ENCODE measurements around the gene HIVEP3.

The HIVEP3 gene

DNA sequence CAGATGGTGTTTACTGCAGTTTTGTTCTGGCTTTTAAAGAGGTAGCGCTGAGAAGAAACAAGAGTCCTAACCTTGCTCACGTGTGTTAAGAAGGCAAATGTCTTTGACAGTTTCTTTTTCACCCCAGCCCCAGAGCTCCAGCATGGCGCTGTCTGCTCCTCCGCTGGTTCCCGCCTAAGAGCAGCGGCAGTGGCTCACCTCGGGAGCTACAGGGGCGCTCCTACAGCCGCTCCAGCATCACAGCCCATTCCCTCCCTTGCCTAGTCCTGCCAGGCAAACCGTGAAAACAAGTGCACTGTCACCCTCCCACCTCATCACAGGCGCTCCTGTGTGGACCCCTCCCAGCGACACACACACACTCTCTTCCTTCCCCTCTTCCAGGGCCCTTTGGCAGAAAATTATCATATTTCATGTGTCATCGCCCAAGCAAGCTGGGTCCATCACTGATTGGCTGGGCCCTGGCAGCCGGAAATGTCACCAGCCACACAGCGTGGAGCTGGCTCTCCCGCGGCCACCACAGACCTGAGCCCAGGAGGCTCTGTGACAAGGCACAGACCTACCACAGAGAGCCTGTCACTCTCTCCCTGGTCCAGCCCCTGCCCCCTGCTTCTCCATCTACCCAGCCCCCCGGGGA is 1.2 kb upstream of the HIVEP3 start:
- peak; percentile 88 for DNase-seq

DNA sequence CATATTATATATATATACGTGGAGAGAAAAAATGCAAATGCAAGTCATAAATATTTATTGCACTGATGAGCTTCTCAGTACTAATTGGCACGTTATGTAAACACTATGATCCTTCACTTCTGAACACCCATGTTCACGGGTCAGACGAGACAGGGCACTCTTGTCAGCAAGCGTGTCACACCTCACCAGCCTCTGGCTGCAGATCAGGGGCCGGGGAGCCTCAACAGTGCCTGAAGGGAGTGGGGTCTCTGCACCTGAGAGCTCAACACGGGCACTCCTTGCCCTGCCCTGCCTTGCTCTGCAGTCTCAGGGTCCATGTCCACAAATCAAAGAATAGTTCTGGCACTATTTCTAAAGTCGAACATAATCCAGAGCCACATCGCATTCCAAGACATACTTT is 409 bp upstream of the HIVEP3 start:
- DNase-seq = no peak

DNA sequence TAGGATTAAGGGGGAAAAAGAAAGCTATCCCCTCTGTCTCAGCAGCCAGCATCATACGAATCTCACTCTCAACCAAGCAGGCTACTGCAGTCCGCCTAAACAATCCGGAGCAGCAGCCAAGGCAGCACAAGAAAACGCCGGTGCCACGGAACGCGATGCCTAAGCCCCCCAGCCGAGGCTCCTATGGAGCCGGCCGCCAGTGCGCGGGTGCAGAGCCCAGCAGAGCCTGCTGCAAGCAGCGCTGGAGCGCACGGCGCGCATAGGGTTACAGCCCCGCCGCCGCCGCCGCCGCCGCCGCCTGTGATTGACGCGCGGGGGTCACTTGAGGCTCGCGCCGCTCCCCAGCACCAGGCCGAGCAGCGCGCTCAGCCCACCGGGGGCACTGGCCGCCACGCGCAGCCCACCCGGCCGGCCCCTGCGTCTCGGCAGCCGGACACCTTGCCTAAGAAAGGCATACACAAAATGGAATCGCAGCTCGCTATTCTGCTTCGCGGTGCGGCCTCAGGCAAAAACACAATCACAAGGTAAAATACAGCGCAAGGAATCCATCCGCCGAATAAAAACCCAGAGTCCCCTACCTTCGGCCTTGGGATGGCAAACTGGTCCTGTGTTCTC is 780 bp downstream of the HIVEP3 start:
- peak; percentile 61 for DNase-seq

DNA sequence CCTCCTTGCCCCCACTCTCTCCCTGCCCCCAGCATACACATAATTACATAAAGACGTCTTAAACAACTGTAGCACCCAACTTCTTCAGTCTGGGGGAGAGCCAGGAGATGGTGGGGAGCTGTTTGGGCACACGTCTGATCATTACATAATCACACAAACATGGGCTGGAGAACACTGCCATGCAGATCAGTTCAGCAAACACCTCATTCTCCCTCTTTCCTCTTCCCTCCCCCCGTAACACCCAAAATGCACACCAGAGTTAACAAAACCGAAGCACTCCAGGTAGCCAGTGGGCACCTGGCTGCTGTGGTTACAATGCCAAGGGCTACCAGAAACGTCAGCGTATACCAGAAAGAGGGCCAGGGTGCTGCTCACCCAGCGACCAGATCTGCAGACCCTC is 1.6 kb downstream of the HIVEP3 start:
- no peak for DNase-seq

DNA sequence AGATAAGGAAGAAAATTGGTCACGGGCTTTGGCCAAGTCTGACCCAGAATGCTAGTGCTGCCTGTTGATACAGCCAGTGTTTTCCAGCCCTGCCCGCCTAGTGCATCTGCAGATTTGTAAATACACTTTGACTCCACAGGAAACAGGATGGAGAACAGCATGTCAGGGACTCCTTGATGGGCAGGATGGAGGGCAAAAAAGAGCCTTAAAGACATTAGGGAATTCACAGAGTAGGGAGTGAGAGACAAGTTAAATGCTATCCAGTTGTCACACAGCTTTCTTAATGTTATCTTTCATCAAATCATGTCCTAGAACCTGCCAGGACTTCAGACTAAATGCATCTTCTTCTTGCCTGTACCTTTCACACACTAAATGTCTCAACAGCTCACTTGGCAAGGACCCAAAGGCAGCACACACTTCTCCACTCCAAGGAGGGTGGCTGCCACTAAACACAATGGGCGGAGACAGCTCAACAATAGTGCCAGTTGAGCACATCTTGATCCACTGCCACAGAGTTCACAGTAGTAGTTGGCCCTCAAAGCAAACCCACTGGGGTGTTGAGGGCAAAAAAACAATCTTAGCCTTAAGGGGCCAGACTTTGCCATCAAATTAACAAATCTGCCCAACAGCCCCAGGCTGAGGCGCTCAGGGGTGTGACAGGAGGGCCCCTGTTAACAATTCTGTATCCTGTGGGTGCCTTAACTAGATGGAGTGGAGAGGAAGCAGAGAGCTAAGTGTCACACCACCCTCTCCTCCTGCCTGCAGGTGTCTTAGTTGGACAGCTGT is 2.7 kb downstream of the HIVEP3 start:
- DNase-seq = peak; percentile 18

DNA sequence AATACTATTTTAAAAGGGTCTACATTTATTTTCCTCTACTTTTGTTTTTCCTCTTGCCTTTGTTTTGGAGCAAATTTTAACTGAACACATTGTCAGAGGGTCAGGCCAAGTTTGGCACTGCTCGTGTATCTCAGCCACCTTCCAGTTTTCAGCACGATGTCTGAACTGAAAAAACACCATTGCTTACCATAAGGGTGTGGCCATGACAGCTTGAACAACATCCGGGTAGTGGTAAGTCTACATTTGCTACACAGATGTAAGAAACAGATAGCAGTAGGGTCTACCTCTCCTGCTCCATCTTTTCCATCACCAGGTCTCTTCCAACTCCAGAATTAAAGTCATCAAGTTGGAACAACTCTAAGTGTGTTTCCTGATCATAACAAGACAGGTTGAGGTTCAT is 4.2 kb downstream of the HIVEP3 start:
- DNase-seq = no peak

DNA sequence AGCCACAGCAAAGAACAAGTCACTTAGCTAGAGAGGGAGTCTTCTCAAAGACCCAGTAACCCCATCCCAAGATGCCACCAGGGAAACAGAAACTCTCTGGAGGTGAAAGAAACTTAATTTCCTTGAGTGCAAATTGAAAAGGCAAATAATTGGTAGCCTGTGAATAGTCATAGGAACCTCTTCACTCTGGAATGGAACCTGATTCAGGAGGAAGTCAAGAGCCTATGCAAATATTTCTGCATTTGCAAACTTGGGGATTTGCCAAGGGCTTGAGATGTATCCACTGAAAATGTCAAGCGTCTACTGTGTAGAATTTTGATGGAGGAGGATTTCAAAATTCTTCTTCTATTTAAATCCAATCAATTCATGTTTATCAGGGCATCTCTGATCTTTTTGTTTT is 5.7 kb downstream of the HIVEP3 start:
- DNase-seq = no peak

DNA sequence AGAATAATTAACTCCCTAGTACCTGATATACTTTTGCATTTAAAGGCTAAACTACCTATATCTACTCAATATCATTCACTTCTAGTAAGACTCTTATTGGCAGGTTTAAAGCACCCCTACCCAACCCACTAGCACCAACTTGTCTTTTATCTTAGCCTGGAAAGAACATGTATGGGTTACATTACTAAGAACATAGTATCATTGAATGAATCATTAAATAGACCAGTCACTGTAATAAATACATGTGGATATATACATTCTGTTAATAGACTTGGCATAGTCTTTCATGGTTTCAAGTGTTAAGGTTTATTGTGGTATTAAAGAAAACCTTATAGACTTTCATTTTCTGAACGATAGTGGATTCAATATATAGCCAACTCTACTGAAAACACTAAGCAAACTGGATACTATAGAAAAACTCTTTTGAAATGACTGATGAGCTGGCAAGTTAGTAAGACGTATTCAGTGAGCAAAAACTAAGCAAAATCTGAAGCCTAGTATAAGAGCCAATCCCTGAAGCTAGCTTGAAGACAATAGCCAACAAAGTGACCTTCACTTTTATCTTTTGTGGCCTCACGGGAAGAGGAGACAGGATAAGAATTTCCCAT is 10.3 kb downstream of the HIVEP3 start:
- no peak for DNase-seq

DNA sequence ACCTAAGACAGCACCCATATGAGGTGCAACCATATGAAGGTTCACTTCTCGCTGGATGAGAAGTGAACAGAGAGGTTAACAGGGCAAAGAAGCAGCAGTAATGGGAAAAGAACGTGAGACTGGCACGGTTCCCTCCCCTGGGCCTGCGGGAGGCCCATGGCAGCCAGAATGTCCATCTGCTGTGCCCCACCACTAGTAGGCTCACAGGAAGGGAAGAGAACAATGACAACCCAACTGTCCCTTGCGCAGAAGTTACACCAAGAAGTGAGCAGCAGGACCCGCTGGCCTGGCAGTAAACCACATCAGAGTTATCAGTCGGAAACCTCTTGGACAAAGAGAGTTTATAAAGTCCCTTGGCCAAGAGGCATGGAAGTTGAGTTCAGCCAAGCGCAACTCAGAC is 11.3 kb downstream of the HIVEP3 start:
- DNase-seq = no peak

DNA sequence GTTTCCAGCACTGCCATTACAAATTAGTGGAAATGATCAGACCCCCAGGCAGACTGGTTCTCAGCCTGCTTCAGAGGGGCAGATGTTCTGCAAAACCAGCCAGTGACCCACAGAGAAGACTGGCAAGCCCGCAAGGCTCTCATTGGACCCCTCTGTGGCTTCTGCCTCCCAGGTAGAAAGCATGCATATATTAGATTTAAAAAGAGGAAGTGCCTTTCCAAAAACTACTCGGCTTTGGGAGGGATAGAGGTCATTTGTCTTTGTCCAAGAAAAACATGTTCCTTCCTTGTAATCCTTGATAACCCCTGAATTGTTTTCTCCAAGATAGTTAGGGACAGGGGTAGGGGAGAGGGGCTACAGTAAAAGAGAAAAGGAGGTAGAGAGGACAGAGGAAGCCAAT is 11.8 kb downstream of the HIVEP3 start:
- DNase-seq = no peak

DNA sequence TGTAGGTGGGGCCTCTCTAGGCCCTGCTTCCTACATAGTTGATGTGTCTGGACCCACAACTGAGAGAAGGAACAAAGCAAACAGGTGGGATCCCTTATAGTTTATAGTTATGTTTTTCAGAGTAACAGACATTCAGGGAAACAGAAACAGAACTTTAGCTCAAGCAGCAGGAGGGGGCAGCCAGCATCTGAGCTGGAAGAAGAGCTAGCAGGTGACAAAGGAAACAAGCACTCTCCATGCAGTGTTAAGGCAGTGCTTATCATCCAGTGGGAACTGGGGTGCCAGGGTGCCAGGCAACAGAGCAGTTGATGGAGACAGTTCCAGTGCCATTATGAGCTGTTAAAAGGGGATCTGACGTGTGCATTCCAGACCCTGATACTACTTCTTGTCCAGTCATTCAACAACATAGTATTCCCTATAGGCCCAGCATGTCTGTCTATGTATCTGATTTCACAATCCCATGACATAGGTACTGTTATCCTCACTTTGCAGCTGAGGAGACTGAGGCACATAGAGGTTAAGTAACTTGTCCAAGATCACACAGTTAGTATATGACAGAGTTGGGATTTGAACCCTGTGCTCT is 13.5 kb downstream of the HIVEP3 start:
- no peak for DNase-seq

DNA sequence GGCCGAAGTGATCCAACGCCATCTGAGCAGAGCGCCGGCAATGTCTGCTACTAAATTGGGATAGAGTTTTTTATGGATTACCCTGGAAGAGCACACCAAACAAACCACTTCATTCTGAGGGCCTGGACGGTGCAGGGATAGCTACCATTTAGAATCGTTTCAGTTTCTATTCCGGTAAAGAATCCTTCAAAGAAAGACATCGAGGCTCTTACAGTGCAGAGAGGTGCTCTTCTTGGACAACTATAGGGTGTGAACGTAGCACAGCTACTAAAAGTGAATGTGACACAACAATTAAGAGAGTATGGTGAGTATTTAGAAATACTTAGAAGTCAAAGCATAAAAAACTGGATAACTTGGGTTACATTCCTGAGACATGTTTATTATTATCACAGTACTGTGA is 16.1 kb downstream of the HIVEP3 start:
- no peak for DNase-seq

DNA sequence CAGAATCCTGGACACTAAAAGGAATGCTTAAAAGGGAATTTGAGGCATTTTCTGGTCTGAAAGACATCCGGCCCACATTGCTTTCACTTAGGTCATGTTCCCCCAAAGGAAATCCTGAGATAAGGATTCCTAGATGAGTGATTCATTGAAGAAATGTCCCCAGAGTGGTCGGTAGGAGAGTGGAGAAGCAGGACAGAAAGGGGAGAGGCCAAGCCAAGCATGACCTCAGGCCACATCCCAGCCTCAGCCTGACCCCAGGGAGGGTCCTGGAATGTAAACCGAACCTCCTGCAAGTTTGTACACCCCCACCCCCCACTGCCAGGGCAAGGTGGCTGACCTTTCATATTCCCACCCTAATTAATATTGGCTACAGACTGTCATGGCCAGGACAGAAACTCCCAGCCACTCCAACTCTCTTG is 16.6 kb downstream of the HIVEP3 start:
- no peak for DNase-seq

DNA sequence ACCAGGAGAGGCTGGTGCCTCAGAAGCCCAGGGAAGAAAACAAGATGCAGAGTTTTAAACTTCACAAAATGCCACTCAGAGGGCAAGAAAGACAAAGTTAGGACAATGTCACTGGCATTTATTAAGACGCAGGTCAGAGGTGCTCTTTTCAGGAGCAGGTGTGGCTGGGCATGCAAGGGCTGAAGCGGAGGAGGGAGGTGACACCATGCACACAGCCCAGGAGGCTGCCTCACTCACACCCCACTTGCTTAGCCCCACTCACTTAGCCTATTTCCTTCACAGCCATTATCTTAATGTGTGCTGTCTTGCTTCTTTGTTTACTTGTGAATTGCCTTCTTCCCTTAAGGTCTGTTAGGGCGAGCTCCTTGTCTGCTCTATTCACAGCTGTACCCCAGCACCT is 17.2 kb downstream of the HIVEP3 start:
- no peak for DNase-seq

DNA sequence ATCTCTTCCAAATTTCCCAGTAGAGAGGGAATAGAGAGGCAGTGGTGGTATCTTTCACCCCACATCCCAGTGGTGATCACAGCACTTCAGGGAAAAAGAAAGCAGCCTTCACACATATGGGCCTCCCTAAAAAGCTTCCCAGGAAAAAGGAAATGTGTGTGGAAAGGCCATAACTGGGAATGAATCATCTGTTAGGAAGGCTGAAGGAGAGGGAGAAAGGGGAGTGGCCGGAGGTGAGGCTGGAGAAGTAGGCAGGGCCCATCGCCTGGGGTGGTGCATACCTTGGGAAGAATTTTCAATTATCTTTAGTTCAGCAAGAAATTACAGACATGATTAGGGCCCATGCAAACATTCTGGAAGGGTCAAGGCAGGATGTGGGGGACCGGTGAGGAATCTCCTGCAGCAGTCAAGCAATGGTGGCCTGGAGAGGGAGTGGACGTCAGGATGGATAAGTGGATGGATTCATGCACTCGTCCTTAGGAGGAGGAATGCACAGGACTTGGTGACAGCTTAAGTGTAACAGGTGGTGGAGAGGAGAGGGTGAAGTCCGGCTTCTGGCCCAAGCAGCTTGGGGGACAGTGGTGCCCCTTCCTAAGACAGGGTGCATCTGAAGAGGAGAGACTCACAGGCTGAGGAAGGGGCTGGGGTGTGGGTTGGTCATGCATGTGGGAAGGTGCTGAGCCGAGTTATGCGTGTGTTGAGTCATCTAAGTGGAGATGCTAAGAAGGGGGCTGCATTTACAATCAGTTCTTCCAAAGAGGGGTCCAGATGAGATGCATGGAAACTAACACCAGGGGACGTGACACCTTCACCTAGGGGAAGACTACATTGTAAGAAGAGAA is 17.9 kb downstream of the HIVEP3 start:
- DNase-seq = no peak

DNA sequence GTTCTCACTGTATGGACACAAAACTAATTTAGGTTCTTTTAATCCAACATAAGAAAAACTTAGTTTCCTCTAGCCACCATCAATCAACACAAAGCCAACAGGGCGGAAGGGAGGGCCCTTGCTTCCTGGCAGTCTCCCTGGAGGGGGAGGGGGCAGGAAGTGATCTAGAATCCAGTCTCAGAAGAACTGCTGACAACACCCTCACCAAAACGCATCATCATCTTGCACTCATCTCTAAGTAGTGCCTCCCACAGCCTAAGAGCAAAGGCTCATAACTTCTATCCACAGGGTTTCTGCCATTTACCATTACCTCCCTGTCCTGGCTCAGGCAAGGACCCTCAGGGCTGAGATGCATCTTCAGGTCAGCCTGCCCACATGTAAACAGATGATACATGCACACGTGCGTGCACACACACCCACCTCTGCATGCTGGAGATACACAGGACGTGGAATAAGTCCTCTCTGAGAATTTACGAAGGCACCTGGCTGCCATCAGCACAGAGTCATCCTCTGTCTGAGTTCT is 20.5 kb downstream of the HIVEP3 start:
- peak; percentile 79 for DNase-seq

DNA sequence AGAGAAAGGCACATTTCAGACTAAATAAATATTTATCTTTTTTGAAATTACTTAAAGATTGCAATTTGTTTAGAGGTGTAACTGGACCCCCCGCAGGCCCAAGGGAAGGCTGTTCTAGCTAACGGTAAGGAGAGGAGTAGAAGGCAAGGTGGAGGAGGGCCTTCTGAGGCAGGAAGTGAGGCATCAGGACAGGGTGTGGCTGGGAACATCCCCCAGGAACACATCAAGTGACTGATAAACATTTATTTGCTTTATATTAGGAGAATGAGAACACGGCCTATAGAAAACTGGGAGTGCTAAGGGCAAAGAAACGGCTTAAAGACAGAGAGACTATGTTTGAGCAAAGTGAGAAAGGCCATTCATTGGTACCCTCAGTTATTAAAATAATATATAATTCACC is 23.2 kb downstream of the HIVEP3 start:
- DNase-seq = no peak

DNA sequence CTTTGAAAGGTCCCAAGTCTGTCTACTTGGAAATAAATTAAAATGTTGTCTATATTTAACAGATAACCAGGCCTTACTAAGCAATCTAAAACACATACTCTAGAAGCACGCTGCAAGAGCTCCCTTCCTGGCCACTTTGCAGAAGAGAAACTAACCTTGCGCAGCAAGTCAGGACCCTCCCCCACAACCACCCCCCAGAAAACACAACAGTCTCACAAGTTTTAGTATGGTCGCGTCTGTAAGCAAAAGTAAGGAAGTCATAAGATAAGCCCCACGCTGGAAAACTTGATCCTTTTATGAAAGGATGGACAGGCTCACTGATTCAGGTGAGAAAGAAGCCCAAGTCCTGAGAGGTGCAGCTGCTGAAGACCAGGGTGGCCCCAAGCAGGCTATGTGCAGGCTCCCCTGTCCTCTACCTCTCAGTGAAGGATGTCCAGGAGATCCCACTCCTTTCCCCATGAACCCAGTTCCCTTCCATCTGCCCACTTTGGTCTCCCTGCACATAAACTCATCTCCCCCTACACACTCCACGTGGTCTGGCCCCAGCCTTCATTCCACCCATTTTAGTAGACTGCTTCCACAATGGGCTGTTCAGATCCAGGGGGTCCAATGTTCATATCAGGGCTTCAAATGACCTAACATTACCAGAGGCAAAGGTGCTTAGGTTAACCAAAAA is 23.8 kb downstream of the HIVEP3 start:
- no peak for DNase-seq

DNA sequence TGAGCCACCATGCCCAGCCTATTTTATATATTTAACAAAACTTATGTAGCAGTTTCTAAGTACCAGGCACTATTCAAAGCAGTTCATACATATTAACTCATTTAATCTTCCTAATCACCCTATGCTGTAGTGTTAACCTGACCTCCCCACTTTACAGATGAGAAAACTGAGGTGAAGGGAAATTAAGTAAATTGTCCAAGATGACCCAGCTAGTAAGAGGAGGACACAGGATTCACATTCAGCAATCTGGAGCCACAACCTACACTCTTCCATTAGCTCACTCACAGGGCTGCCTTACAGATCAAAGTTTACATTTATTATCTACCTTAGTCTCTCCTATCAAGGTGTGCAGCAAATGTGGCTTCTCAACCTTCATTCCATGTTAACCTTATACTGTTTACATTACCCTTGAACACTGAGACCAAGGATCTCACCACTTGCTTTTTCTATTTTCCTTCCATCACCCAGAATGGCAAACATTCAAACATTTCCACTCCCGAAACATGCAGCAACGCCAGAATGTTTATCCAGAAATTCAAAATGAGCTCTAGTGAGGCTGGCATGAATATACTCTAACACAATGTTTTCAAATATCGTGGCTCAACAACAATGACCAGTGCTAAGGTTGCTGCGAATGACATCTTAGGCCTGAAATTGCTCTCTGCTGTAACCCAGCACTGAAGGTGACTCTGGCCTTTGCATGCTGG is 24.5 kb downstream of the HIVEP3 start:
- DNase-seq = no peak

DNA sequence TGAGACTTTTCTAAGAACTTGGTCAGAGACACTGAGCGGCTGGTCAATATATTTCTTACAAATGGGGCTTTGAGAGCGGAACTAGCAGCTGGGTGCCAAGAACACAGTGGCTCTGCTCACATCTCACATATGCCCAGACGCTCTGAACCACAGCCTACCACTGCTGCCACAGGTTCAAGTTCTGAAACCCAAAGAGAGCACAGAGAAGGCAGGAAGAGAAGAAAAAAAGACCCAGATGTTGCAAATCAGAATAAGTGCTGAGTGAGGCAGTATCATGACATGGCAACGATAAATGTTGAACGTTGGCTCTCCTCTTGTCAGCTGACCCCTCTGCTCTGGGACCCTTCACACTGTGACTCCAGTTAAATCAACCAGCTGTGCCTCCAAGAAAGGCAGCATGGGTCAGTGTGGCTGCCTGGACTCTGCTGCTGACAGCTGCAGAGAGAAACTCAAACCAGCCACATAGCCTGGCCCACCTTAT is 26.4 kb downstream of the HIVEP3 start:
- peak; percentile 18 for DNase-seq

All from stimulated activated CD4-positive, alpha-beta T cell treated with anti-CD3 and anti-CD28 coated beads, Interleukin-15, amount 100 ng/mL, for 24 hours (primary cell).